Tibial artery (tissue), 4 donors: ENCODE measurements around the gene UPK1A.

Experiments used
- DNase-seq, 2 donors: peaks; one replicate each; pipeline ENCODE4 v3.0.0-alpha.2; 2019
- H3K27ac ChIP-seq, 2 donors: fragments of 200-600 bp; sonication (generic) in 1 of 2; 1 replicate in 1 of 2; 2 replicates in 1 of 2; pipeline ENCODE4 v1.5.1; 2018 to 2019; ENCODE audit warnings: mild to moderate bottlenecking in 1 of 2
- H3K27me3 ChIP-seq, 2 donors: fragments of 200-600 bp; sonication (generic) in 1 of 2; one replicate each; pipeline versions ENCODE4 v1.5.1 to v1.6.0; 2016 to 2019
- H3K36me3 ChIP-seq, 3 donors: fragments of 200-600 bp; sonication (generic) in 2 of 3; one replicate each; pipeline ENCODE4 v1.5.1; 2016 to 2019; ENCODE audit warnings: mild to moderate bottlenecking in 2 of 3
- H3K4me1 ChIP-seq, 4 donors: fragments of 200-600 bp; sonication (generic) in 2 of 4; 1 replicate in 3 of 4; 2 replicates in 1 of 4; pipeline ENCODE4 v1.5.1; 2016 to 2019
- H3K4me3 ChIP-seq, 2 donors: fragments of 200-600 bp; sonication (generic) in 1 of 2; 1 replicate in 1 of 2; 2 replicates in 1 of 2; pipeline ENCODE4 v1.5.1; 2018 to 2019; ENCODE audit warnings: mild to moderate bottlenecking in 2 of 2
- H3K9me3 ChIP-seq, 3 donors: fragments of 200-600 bp; sonication (generic) in 1 of 3; one replicate each; pipeline ENCODE4 v1.5.1; 2016 to 2019
- intact Hi-C: fragments of 100-400 bp; cut with DNase I; formaldehyde crosslinking; loops from one replicate; pipeline ENCODE4 v1.15.0; 2023; ENCODE audit warnings: low total_unique reads
- TF ChIP-seq, protein P1 (sequence below), 2 experiments: fragments of 200-600 bp in 1 of 2; fragments of 450-650 bp in 1 of 2; IDR thresholded peaks; one replicate each; pipeline ENCODE4 v1.5.1; 2017 to 2019; ENCODE audit warnings: antibody characterized with exemption in 2 of 2, mild to moderate bottlenecking in 1 of 2, moderate library complexity in 1 of 2

The UPK1A gene

DNA sequence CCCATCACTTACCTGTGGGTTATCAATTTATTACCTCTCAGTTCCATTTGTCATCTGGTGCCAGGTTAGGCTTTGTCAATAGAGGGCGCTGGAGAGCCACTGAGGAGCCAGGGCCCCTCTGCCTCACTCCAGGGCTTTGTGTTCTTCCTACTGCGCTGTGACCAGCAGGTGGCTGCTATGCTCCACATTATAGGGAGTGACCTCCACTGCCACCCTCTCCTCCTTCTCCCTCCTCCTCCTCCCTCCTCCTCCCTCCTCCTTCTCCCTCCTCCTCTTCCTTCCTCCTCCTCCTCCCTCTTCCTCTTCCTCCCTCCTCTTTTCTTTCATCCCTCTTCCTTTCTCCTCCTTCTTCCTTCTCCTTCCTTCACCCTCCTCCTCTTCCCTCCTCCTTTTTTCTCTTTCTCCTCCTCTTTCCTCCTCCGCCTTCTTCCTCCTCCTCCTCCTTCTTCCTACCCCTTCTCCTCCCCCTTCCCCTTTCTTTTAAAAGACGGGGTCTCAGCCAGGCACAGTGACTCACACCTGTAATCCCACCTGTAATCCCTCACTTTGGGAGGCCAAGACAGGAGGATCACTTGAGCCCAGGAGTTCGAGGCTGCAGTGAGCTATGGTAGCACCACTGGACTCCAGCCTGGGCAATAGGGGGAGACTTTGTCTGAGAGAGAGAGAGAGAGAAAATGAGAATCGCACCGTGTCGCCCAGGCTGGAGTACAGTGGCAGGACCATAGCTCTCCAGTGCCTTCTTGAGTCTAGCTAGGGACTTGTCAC is 27.7 kb downstream of the UPK1A start:
- intact Hi-C loops, result loop anchor here (2.0 kb wide), 1 partner anchor 23 kb away; no protein-coding TSS in a partner anchor
- TF ChIP-seq, protein P1, sequence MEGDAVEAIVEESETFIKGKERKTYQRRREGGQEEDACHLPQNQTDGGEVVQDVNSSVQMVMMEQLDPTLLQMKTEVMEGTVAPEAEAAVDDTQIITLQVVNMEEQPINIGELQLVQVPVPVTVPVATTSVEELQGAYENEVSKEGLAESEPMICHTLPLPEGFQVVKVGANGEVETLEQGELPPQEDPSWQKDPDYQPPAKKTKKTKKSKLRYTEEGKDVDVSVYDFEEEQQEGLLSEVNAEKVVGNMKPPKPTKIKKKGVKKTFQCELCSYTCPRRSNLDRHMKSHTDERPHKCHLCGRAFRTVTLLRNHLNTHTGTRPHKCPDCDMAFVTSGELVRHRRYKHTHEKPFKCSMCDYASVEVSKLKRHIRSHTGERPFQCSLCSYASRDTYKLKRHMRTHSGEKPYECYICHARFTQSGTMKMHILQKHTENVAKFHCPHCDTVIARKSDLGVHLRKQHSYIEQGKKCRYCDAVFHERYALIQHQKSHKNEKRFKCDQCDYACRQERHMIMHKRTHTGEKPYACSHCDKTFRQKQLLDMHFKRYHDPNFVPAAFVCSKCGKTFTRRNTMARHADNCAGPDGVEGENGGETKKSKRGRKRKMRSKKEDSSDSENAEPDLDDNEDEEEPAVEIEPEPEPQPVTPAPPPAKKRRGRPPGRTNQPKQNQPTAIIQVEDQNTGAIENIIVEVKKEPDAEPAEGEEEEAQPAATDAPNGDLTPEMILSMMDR (IDR thresholded peaks at IDR 0.05), result peak; percentile 95
- Histone ChIP-seq H3K4me3 (no peak overlapping the region), H3K27me3 (peaks cover 0 to 5% of the 10 kb centered on the region in 2 donors), H3K9me3 (no peaks in the 10 kb centered on the region), H3K36me3 (no peaks in the 10 kb centered on the region), H3K27ac (no peak overlapping the region), H3K4me1 (peaks cover 0 to 5% (median 0%) of the 10 kb centered on the region in 4 donors)
- DNase-seq, result peak; percentile 86 to 91

DNA sequence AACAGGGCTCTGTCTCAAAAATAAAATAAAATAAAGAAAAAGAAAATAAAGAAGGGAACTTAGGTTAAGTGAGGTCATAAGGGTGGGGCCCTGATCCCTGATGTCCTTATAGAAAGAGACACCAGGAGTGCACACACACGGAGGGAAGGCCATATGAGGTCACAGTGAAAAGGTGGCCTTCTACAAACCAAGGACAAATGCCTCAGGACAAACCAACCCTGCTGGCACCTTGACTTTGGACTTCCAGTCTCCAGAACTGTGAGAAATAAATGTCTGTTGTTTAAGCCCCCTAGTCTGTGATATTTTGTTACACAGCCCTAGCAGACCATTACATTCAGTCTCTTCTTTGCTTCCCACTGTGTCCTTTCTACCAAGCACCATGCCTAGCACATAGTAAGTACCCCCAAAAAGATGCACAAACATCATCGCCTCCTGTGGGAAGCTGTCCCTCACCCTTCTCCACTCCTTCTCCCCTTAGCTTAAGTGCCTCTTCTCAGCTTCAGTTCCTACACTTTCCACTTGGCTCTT is 29.6 kb downstream of the UPK1A start:
- intact Hi-C loops, result no loop called here
- Histone ChIP-seq H3K36me3 (no peaks in the 10 kb centered on the region), H3K9me3 (no peaks in the 10 kb centered on the region), H3K4me1 (no peaks in the 10 kb centered on the region), H3K4me3 (no peak overlapping the region), H3K27me3 (peaks cover 0 to 5% of the 10 kb centered on the region in 2 donors), H3K27ac (no peak overlapping the region)
- TF ChIP-seq, protein P1 (IDR thresholded peaks at IDR 0.05), result no peak
- DNase-seq, result no peak

DNA sequence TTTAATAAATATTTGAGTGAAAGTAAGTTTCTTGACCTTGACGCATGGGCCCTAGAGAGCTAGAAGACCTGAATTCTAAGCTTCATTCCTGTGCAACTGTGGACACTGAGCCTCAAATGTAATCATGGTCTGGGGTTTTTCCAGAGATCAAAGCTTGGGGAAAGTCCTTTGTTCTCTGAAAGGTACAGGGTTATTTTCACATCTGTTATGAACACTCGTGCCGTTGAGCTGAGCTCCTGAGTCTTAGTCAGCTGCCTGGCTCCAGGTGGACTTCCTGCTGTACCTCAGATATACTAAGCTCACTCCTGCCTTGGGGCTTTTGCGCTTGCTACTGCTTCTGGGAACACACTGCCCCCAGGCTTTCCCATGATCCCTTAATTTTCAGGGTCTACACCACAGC is 30.5 kb downstream of the UPK1A start:
- peaks cover 0 to 3% (median 1%) of the 10 kb centered on the region in 4 donors for H3K4me1 ChIP-seq

DNA sequence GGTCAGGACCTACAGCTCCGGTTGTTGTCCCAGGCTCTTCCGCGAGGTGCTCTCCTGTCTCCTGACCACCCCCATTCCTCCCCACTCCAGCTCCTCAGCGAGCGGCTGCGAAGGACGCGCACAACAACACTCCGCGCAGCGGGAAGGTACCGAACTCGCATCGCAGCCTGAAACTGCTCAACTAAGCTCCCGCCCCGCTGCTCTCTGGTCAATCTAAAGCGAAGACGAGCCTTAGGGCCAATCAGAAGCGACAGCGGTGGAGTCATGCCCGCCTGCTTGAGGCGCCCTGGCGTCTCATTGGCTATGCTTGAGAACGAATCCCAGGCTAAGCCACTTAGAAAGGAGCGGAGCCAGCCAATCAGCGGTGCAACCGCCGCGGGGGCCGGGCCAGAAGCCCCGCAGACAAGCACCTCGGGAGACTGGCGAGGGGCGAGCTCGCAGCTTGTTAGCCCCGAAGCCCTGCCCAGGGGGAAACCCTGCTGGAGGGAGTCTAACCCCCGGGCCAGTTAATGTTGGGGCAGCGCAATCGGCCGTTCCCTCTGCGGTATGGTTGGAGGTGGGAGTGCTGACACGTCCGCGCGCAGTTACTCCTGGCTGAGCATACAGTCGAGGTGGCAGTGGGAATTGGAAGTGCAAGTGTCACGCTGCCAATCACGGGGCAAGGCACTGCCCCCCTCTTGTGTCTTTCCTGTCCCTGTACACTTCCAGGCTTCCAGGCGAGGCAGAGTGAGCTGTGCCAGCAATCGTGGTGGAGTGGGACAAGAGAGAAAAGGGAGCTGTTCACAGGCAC is 36.1 kb downstream of the UPK1A start:
- Histone ChIP-seq H3K36me3 (no peaks in the 10 kb centered on the region), H3K4me3 (peak overlapping the region; percentile 55 to 59), H3K27ac (peak overlapping the region in 1 of 2 donors; percentile 25), H3K4me1 (peaks cover 0 to 15% (median 11%) of the 10 kb centered on the region in 4 donors), H3K27me3 (peaks cover 0 to 13% of the 10 kb centered on the region in 2 donors), H3K9me3 (no peaks in the 10 kb centered on the region)
- peak; percentile 94 to 95 for DNase-seq
- TF ChIP-seq, protein P1 (IDR thresholded peaks at IDR 0.05), result peak in 1 of 2 experiments; percentile 9
- intact Hi-C loops, result no loop called here

More for the DNA sequence above, 30.5 kb downstream of the UPK1A start:
- no peak for DNase-seq
- intact Hi-C loops, result no loop called here
- Histone ChIP-seq H3K36me3 (no peaks in the 10 kb centered on the region), H3K27me3 (peaks cover 0 to 5% of the 10 kb centered on the region in 2 donors), H3K4me3 (no peak overlapping the region), H3K27ac (no peak overlapping the region), H3K9me3 (no peaks in the 10 kb centered on the region)
- TF ChIP-seq, protein P1 (IDR thresholded peaks at IDR 0.05), result no peak

DNA sequence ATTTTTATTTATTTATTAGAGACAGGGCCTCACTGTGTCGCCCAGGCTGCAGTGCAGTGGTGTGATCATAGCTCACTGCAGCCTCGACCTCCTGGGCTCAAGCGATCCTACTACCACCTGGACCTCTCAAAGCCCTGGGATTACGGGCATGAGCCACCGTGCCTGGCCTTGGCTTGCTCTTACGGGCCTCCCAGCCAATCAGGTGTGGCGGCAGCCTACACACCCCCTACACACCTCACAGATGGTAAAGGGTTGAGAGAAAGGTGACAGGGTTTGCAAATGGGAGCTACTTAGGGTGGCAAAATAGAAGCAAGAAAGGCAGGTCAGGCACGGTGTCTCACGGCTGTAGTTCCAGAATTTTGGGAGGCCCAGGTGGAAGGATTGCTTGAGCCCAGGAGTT is 37.0 kb downstream of the UPK1A start:
- no peaks in the 10 kb centered on the region for H3K9me3 ChIP-seq
- no peaks in the 10 kb centered on the region for H3K36me3 ChIP-seq
- peaks cover 0 to 12% of the 10 kb centered on the region in 2 donors for H3K27me3 ChIP-seq
- DNase-seq, result no peak
- no peak overlapping the region for H3K4me3 ChIP-seq
- TF ChIP-seq, protein P1 (IDR thresholded peaks at IDR 0.05), result no peak
- intact Hi-C loops, result no loop called here
- no peak overlapping the region for H3K27ac ChIP-seq
- H3K4me1 ChIP-seq, result peaks cover 0 to 15% (median 11%) of the 10 kb centered on the region in 4 donors
